NB4 (cell line): Measurements from ENCODE around the gene ADCY10.
"Not testable (repeated sequence)": the region's sequence is repeated elsewhere in the genome, so short reads cannot be mapped to it uniquely, and the experiment has no call there.

ENCODE experiments used
- DNase-seq: peaks from one replicate; pipeline ENCODE4 v3.0.0; 2010; ENCODE audit warnings: low read depth
- H3K4me3 ChIP-seq: one replicate; pipeline ENCODE4 v1.5.1; 2011; ENCODE audit warnings: mild to moderate bottlenecking, low read depth, low read length, moderate library complexity
- MYC ChIP-seq: IDR thresholded peaks from 2 replicates; pipeline ENCODE4 v1.6.1; 2011; ENCODE audit warnings: low read depth, low read length
- POLR2A ChIP-seq: IDR thresholded peaks from 2 replicates; pipeline ENCODE4 v1.6.1; 2011; ENCODE audit warnings: mild to moderate bottlenecking; ENCODE audit not compliant: insufficient read length; ENCODE audit errors: extremely low read depth
- TF ChIP-seq, protein P1 (sequence below): IDR thresholded peaks from one replicate; pipeline ENCODE4 v1.5.1; 2012; ENCODE audit warnings: low read depth, low read length
- TF ChIP-seq, protein P2 (sequence below): IDR thresholded peaks from 2 replicates; pipeline ENCODE4 v1.6.1; 2011; ENCODE audit warnings: low read depth, low read length

Gene ADCY10

DNA sequence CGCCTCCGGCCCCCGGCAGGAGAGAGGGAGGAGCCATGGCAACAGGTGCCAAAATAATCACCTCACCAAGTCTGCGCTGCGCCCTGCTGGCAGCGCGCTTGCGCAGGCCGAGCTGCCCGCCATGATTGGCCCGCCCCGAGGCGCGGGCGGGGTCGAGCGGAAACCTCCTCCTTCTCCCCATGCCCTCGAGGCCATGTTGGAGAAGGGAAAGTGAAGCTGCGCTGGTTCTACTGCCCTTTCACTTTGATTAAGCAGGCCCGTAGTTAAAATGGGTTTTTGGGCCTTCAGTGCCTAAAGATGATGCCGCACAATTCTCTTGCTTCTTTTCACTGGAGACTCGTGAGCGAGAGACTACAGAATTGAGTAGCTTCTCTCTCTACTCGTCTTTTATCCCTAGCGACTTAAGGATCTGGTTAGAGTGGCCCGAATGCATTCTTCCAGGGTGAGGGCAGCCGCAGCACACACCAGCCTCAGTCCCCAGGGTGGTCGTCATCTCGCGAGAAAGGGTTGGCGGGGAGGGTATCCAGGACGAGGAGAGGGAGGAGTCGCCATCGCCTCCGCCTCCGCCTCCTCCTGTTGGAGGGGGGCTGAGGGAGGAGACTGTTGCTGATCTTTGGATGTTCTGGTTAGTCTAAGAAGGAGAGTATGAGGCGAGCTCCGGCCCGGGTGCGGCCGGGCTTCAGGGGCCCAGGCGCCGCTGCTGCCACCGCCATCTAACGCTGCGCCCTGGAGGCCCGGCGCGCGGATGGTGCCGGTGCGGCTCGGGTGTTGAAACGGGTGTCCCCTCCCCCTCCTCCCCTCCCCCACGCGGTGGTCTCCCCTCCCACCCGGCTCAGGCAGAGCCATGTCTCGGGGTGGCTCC lies 22.4 kb upstream of the ADCY10 start, which contains the start of gene DCAF6:
DCAF6 (plus strand) TSS at position 616 of the 862 bp plus-strand sequence; CDS start at position 845, 229 bp downstream.
- TF ChIP-seq, protein P1, sequence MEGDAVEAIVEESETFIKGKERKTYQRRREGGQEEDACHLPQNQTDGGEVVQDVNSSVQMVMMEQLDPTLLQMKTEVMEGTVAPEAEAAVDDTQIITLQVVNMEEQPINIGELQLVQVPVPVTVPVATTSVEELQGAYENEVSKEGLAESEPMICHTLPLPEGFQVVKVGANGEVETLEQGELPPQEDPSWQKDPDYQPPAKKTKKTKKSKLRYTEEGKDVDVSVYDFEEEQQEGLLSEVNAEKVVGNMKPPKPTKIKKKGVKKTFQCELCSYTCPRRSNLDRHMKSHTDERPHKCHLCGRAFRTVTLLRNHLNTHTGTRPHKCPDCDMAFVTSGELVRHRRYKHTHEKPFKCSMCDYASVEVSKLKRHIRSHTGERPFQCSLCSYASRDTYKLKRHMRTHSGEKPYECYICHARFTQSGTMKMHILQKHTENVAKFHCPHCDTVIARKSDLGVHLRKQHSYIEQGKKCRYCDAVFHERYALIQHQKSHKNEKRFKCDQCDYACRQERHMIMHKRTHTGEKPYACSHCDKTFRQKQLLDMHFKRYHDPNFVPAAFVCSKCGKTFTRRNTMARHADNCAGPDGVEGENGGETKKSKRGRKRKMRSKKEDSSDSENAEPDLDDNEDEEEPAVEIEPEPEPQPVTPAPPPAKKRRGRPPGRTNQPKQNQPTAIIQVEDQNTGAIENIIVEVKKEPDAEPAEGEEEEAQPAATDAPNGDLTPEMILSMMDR: no peak
- TF ChIP-seq MYC (peak; percentile 56), POLR2A (peak; percentile 75)
- TF ChIP-seq, protein P2, sequence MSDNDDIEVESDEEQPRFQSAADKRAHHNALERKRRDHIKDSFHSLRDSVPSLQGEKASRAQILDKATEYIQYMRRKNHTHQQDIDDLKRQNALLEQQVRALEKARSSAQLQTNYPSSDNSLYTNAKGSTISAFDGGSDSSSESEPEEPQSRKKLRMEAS: peak; percentile 68
- H3K4me3 ChIP-seq: peak within 1 kb of the TSS; percentile 80
- peak; percentile 98 for DNase-seq

DNA sequence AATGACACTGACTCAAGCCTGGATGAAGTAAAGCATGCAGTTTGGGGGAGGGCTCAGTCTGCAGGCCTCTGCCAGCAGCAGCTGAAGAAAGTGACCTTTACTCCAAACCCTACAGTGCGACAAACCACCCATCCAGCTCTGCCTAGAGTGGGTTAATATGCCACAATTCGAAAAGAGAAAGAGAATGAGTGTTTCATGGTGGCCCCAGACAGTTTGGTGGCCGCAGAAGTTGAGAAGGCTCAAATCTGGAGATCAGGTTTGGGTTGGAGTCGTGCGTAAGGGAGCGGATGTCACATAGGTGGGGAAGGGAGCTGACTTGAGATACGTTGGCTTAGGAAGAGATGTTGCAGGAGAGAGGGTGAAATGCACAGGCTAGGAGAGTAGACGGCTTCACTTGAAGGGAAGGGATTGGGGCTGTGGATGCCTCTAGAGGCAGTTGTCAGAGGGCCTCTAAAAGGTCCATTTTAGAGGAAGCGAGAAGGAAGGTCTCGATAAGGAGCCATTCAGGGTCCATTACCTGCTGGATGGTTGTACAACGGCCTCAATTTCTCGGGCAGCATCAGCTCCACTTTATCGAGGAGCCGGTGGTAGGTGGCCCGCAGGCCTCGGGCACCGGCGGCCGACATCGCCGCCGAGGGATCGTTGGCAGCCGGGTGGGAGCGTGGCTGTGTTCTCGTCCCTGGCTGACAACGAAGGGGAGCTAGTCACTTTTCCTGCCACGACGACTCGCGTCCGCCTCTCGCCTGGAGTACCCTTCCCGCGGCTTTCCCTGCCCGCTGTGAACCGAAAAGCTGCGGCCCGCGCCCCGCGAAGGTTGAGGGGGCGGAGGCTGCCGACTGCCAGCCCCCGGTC lies 21.5 kb upstream of the ADCY10 start:
- peak overlapping the region; percentile 80 for H3K4me3 ChIP-seq
- peak; percentile 65 for TF ChIP-seq POLR2A
- no peak for TF ChIP-seq MYC
- peak; percentile 59 for DNase-seq

DNA sequence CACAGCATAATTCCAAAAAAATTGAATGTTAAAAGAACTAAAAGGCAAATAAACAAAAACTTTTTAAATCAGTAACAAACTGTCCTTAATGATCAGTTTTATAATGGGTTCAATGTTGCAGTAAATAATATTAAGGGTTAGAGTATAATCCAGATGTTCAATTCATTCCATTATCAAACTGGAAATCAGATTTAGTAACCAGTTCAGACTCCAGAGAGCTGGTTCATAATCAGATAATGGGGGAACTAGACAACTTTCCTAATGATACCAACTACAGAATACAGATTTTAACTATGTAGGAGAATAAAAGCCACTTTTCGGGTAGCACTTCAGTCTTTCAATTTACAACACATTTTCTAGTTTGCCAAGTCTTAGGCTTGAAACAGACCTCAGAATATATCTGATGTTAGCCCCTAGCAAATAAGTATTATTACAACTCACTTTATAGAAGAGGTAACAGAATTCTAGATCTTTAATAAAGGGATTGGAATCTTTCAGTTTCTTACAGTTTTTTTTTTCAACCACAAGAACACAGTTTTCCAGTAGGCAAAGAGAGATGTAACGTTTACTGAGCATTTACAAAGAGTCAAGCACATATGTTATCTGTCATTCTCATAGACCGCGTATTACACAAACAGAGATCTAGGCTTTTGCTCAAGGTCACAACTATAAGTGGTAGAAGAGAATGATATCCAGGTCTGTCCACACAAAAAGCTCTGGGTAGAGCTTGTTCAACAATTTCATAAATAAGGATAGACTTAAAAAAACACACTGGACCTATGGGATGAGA lies 20.7 kb upstream of the ADCY10 start:
- H3K4me3 ChIP-seq: peak overlapping the region; percentile 80
- peak; percentile 46 for DNase-seq
- TF ChIP-seq, protein P1: no peak
- TF ChIP-seq POLR2A (no peak), MYC (no peak)
- TF ChIP-seq, protein P2: no peak

DNA sequence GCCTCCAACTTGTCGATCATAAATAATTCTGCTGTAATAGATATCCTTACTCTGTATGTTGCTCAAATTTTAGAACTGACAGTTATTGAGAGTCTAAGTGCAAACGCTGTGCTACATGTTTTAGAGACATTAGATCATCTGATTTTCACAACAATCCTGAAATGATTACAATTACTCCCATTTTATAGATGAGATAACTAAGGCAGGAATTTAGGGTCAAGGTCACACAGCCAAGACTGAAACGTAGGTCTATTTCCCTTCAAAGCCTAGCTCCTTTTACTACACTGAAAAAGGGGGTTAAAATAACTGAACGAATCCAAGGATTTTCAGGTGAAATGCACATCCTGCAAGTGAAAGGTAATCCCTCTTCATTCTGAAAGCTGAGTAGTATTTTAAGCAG lies 19.9 kb upstream of the ADCY10 start:
- no peak for DNase-seq
- TF ChIP-seq POLR2A: no peak
- no peak for TF ChIP-seq MYC
- TF ChIP-seq, protein P2: no peak
- TF ChIP-seq, protein P1: no peak
- peak overlapping the region; percentile 80 for H3K4me3 ChIP-seq

DNA sequence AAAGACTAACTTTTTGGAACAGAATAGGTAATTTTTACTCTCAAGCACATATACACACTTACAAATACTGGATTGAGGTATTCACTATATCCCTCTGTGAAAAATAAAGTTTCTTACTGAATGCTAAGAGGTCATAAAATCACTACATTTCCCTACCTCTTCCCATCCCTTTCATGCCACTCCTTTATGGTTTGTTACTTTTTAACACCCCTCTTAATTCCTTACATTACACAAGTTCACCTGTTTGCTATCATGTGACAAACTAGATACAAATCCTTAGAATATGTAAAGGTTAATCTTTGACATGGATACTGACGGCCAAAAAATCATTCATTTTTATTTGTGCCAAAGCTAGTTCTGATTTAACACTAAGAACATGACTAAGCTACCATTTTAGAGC lies 15.8 kb upstream of the ADCY10 start:
- TF ChIP-seq, protein P1: no peak
- H3K4me3 ChIP-seq: no peak overlapping the region
- DNase-seq: no peak

DNA sequence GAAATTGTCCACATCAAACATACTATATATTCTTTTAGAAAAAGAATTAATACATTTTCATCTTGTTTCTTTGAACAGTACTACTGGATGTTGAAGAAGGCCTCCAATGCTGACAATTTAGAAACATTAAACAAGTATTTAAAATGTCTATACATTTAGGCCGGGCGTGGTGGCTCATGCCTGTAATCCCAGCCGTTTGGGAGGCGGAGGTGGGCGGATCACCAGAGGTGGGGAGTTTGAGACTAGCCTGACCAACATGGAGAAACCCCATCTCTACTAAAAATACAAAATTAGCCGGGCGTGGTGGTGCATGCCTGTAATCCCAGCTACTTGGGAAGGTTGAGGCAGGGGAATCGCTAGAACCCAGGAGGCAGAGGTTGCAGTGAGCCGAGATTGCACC lies 15.0 kb upstream of the ADCY10 start:
- H3K4me3 ChIP-seq, DNase-seq: not testable (repeated sequence)
